OCI-LY1 (cell line): ENCODE results near the gene ANO2.

Source experiments
- H2AFZ ChIP-seq: fragments of 200-600 bp; sonication (generic), shearing (Covaris generic); 2 replicates; pipeline ENCODE4 v1.6.0; 2014; ENCODE audit warnings: antibody characterized with exemption, mild to moderate bottlenecking, low read length
- H3F3A ChIP-seq: fragments of 200-600 bp; sonication (generic), shearing (Covaris generic); 2 replicates; pipeline ENCODE4 v1.6.0; 2014; ENCODE audit warnings: mild to moderate bottlenecking, antibody characterized with exemption, low read length, moderate library complexity; ENCODE audit not compliant: insufficient read depth
- H3K27ac ChIP-seq: fragments of 200-600 bp; sonication (generic); 2 replicates; pipeline ENCODE4 v1.5.1; 2014; ENCODE audit warnings: low read length, mixed run types, mild to moderate bottlenecking, low read depth; ENCODE audit not compliant: poor library complexity, severe bottlenecking
- H3K27me3 ChIP-seq: fragments of 200-600 bp; sonication (generic); 2 replicates; pipeline ENCODE4 v1.6.0; 2014; ENCODE audit warnings: antibody characterized with exemption, mild to moderate bottlenecking, low read length, moderate library complexity; ENCODE audit not compliant: insufficient read depth
- H3K36me3 ChIP-seq: fragments of 200-600 bp; sonication (generic); 2 replicates; pipeline ENCODE4 v1.6.1; 2014; ENCODE audit warnings: mild to moderate bottlenecking, antibody characterized with exemption, low read length, moderate library complexity, mixed read lengths; ENCODE audit not compliant: insufficient read depth
- H3K4me1 ChIP-seq: fragments of 200-600 bp; sonication (generic); 2 replicates; pipeline ENCODE4 v1.5.1; 2014; ENCODE audit warnings: mild to moderate bottlenecking, low read length, moderate library complexity; ENCODE audit not compliant: insufficient read depth, severe bottlenecking
- H3K4me2 ChIP-seq: fragments of 200-600 bp; sonication (generic), shearing (Covaris generic); 2 replicates; pipeline ENCODE4 v1.6.1; 2014; ENCODE audit warnings: low read length
- H3K4me3 ChIP-seq: fragments of 200-600 bp; sonication (generic); 2 replicates; pipeline ENCODE4 v1.5.1; 2014; ENCODE audit warnings: low read length, low read depth, mild to moderate bottlenecking, mixed read lengths; ENCODE audit not compliant: poor library complexity, severe bottlenecking
- H3K79me2 ChIP-seq: fragments of 200-600 bp; shearing (Covaris generic); 2 replicates; pipeline ENCODE4 v1.6.1; 2016; ENCODE audit warnings: mixed run types, low read length, mixed read lengths; ENCODE audit not compliant: insufficient read depth
- H3K9ac ChIP-seq: fragments of 200-600 bp; sonication (generic), shearing (Covaris generic); 2 replicates; pipeline ENCODE4 v1.6.1; 2014; ENCODE audit warnings: mild to moderate bottlenecking, low read length, mixed read lengths
- H3K9me2 ChIP-seq: fragments of 200-600 bp; sonication (generic), shearing (Covaris generic); 2 replicates; pipeline ENCODE4 v1.6.1; 2014; ENCODE audit warnings: low read depth, mild to moderate bottlenecking, low read length, mixed read lengths
- H3K9me3 ChIP-seq: fragments of 200-600 bp; shearing (Covaris generic); 2 replicates; pipeline ENCODE4 v1.6.1; 2014; ENCODE audit warnings: low read length, mixed read lengths
- H4K20me1 ChIP-seq: fragments of 200-600 bp; sonication (generic), shearing (Covaris generic); 2 replicates; pipeline ENCODE4 v1.6.0; 2016; ENCODE audit warnings: mild to moderate bottlenecking, low read length; ENCODE audit not compliant: insufficient read depth
- EZH2 ChIP-seq: fragments of 200-600 bp; sonication (generic), shearing (Covaris generic); IDR thresholded peaks from 2 replicates; pipeline ENCODE4 v1.8.0; 2017; ENCODE audit warnings: borderline replicate concordance, mixed run types, mild to moderate bottlenecking, antibody characterized with exemption, low read length, moderate library complexity, mixed read lengths
- TF ChIP-seq, protein P1 (sequence below): fragments of 200-600 bp; sonication (generic), shearing (Covaris generic); IDR thresholded peaks from 2 replicates; pipeline ENCODE4 v1.5.1; 2017; ENCODE audit warnings: mild to moderate bottlenecking, antibody characterized with exemption, low read length, moderate library complexity, mixed read lengths

The ANO2 gene

DNA sequence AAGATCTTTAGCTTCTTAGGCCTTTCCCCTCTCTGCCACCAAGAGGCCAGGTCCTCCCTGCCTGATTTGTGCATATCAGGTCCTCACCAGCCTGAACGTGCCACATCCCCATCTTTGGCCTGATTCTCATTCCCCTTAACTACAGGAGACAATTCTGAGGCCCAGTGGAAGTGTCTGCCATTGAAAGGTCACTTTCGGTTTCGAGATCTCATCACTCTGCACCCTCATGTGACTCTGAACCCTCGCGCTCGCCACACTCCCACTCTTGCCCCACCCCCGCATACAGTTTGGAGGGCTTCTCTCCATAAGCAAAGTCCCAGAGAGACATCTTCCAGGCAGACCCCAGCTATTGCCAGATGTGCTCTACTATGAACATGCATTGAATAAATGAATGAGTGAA lies 324.2 kb downstream of the ANO2 start:
- Histone ChIP-seq H3K4me2 (no peak overlapping the region), H3K9me2 (no peaks in the 10 kb centered on the region), H3K9me3 (no peaks in the 10 kb centered on the region), H3K79me2 (no peaks in the 10 kb centered on the region), H3K27ac (no peak overlapping the region), H4K20me1 (no peaks in the 10 kb centered on the region), H3K4me3 (no peak overlapping the region), H3K27me3 (no peaks in the 10 kb centered on the region), H3K4me1 (no peaks in the 10 kb centered on the region), H3K9ac (no peak overlapping the region), H2AFZ (no peak overlapping the region), H3F3A (no peaks in the 10 kb centered on the region), H3K36me3 (no peaks in the 10 kb centered on the region)
- TF ChIP-seq, protein P1, sequence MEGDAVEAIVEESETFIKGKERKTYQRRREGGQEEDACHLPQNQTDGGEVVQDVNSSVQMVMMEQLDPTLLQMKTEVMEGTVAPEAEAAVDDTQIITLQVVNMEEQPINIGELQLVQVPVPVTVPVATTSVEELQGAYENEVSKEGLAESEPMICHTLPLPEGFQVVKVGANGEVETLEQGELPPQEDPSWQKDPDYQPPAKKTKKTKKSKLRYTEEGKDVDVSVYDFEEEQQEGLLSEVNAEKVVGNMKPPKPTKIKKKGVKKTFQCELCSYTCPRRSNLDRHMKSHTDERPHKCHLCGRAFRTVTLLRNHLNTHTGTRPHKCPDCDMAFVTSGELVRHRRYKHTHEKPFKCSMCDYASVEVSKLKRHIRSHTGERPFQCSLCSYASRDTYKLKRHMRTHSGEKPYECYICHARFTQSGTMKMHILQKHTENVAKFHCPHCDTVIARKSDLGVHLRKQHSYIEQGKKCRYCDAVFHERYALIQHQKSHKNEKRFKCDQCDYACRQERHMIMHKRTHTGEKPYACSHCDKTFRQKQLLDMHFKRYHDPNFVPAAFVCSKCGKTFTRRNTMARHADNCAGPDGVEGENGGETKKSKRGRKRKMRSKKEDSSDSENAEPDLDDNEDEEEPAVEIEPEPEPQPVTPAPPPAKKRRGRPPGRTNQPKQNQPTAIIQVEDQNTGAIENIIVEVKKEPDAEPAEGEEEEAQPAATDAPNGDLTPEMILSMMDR = no peak
- no peak for TF ChIP-seq EZH2

- H3K4me1 ChIP-seq = no peaks in the 10 kb centered on the region
- no peaks in the 10 kb centered on the region for H4K20me1 ChIP-seq
- H3F3A ChIP-seq = no peaks in the 10 kb centered on the region
- H2AFZ ChIP-seq = no peak overlapping the region
- H3K9ac ChIP-seq = no peak overlapping the region
- no peak overlapping the region for H3K27ac ChIP-seq
- H3K9me2 ChIP-seq = no peaks in the 10 kb centered on the region
- H3K27me3 ChIP-seq = no peaks in the 10 kb centered on the region
- TF ChIP-seq EZH2 = no peak
- TF ChIP-seq, protein P1 = no peak
- H3K4me3 ChIP-seq = no peak overlapping the region
- H3K4me2 ChIP-seq = no peak overlapping the region
- no peaks in the 10 kb centered on the region for H3K36me3 ChIP-seq
- no peaks in the 10 kb centered on the region for H3K9me3 ChIP-seq
- no peaks in the 10 kb centered on the region for H3K79me2 ChIP-seq
Observed at GRCh38 chr12:5619628-5620027, 325.4 kb downstream of the ANO2 start.

DNA sequence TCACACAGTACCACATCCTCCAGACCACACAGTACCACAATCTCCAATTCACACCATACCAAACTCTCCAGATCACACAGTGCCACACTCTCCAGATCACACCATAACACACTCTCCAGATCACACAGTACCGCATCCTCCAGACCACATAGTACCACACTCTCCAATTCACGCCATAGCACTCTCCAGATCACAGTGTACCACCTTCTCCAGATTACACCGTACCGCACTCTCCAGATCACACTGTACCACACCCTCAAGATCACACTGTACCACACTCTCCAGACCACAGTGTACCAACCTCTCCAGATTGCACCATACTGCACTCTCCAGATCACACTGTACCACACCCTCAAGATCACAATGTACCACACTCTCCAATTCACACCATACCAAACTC lies 328.2 kb downstream of the ANO2 start:
- no peaks in the 10 kb centered on the region for H3K79me2 ChIP-seq
- no peaks in the 10 kb centered on the region for H3K27me3 ChIP-seq
- no peak overlapping the region for H3K4me3 ChIP-seq
- no peaks in the 10 kb centered on the region for H4K20me1 ChIP-seq
- no peaks in the 10 kb centered on the region for H3K9me3 ChIP-seq
- H3K4me2 ChIP-seq = no peak overlapping the region
- no peak for TF ChIP-seq EZH2
- TF ChIP-seq, protein P1 = no peak
- no peaks in the 10 kb centered on the region for H3K4me1 ChIP-seq
- no peaks in the 10 kb centered on the region for H3K36me3 ChIP-seq
- H3K9ac ChIP-seq = no peak overlapping the region
- H3K9me2 ChIP-seq = no peaks in the 10 kb centered on the region
- no peak overlapping the region for H3K27ac ChIP-seq
- H3F3A ChIP-seq = no peaks in the 10 kb centered on the region
- no peak overlapping the region for H2AFZ ChIP-seq
